Activated CD4-positive, alpha-beta T cell treated with anti-CD3 and anti-CD28 coated beads for 24 hours (primary cell): ENCODE results near the gene LGALS14.
"Not testable (repeated sequence)": the region's sequence is repeated elsewhere in the genome, so short reads cannot be mapped to it uniquely, and the experiment has no call there.

Source experiments
- DNase-seq, 2 donors: peaks; one replicate each; pipeline ENCODE4 v3.0.0-alpha.2; 2020; ENCODE audit warnings: low read depth in 2 of 2

LGALS14 gene

GRCh38 chr19:39704181-39705044, at the start of gene LGALS14:
Gene LGALS14 (plus strand): TSS chr19:39704481. CDS start chr19:39704529, 48 bp downstream.
- no peak for DNase-seq

- no peak for DNase-seq
Measured at GRCh38 chr19:39655613-39656012, 48.7 kb upstream of the LGALS14 start, which contains the start of gene LGALS16. Gene LGALS16 (plus strand): TSS chr19:39655913. CDS start chr19:39655962, 49 bp downstream.

GRCh38 chr19:39659791-39660190, 44.5 kb upstream of the LGALS14 start:
- no peak for DNase-seq

GRCh38 chr19:39660661-39661060, 43.6 kb upstream of the LGALS14 start:
- no peak for DNase-seq

- DNase-seq = no peak
Measured at GRCh38 chr19:39661565-39661964, 42.7 kb upstream of the LGALS14 start.

- DNase-seq = not testable (repeated sequence)
Measured at GRCh38 chr19:39669860-39670259, 34.4 kb upstream of the LGALS14 start.

GRCh38 chr19:39670998-39671397, 33.3 kb upstream of the LGALS14 start:
- DNase-seq = no peak

- peak in 1 of 2 donors; percentile 45 for DNase-seq
Measured at GRCh38 chr19:39671739-39672363, 32.4 kb upstream of the LGALS14 start.

- DNase-seq = no peak
Measured at GRCh38 chr19:39672473-39672872, 31.8 kb upstream of the LGALS14 start.

- DNase-seq = not testable (repeated sequence)
Measured at GRCh38 chr19:39673862-39674261, 30.4 kb upstream of the LGALS14 start.

- no peak for DNase-seq
Measured at GRCh38 chr19:39676004-39676403, 28.3 kb upstream of the LGALS14 start.

GRCh38 chr19:39677961-39678889, 26.1 kb upstream of the LGALS14 start:
- DNase-seq = no peak

- peak; percentile 37 to 40 for DNase-seq
Measured at GRCh38 chr19:39679056-39679790, 25.1 kb upstream of the LGALS14 start.

- DNase-seq = peak in 1 of 2 donors; percentile 42
Measured at GRCh38 chr19:39679791-39680168, 24.5 kb upstream of the LGALS14 start.

GRCh38 chr19:39680593-39680992, 23.7 kb upstream of the LGALS14 start:
- no peak for DNase-seq

- DNase-seq = no peak
Measured at GRCh38 chr19:39681416-39681815, 22.9 kb upstream of the LGALS14 start.

- no peak for DNase-seq
Measured at GRCh38 chr19:39684267-39684666, 20.0 kb upstream of the LGALS14 start.

GRCh38 chr19:39686739-39687138, 17.5 kb upstream of the LGALS14 start:
- DNase-seq = no peak

GRCh38 chr19:39688637-39689036, 15.6 kb upstream of the LGALS14 start:
- DNase-seq = not testable (repeated sequence)

- no peak for DNase-seq
Measured at GRCh38 chr19:39692166-39692565, 12.1 kb upstream of the LGALS14 start.

- DNase-seq = no peak
Measured at GRCh38 chr19:39692822-39693221, 11.5 kb upstream of the LGALS14 start.
